PC-3 (cell line): ENCODE results near the gene VPREB3. TPM values are rescaled to one million over a fixed set of nuclear protein-coding genes. Genes with fewer than 3 reads are reported as not detected.

Experiments
- ATAC-seq: fragments of 200-7000 bp; cut with Tn5 transposase; 2 replicates; pipeline ENCODE4 v1.9.1; 2020; ENCODE audit warnings: mild to moderate bottlenecking, moderate library complexity
- BruUV-seq: library from RNA; stranded (reverse); fragments of 400-500 nt; replicated peaks from 2 replicates; lab custom pipeline; 2021; lab: Mats Ljungman, UMichigan
- CTCF ChIA-PET: fragments of 300-600 bp; sonication (Branson Sonifier 250); formaldehyde crosslinking; loops from one replicate; lab custom pipeline; 2022; ENCODE audit warnings: antibody characterized with exemption; lab: Charles Lee
- POLR2A ChIA-PET: fragments of 300-600 bp; sonication (Branson Sonifier 250); formaldehyde crosslinking; loops from one replicate; lab custom pipeline; 2022; ENCODE audit warnings: antibody characterized with exemption; ENCODE audit not compliant: unreplicated experiment; lab: Charles Lee
- DNase-seq: peaks from one replicate; pipeline ENCODE4 v3.0.0-alpha.2; 2015
- H2AFZ ChIP-seq: fragments of 300-600 bp; sonication (generic); 2 replicates; pipeline ENCODE4 v1.6.0; 2016; ENCODE audit warnings: antibody characterized with exemption, low read length
- H3F3A ChIP-seq: fragments of 300-600 bp; sonication (generic); one replicate; pipeline ENCODE4 v1.6.0; 2017; ENCODE audit warnings: antibody characterized with exemption, low read length, control low read depth, mild to moderate bottlenecking; ENCODE audit not compliant: unreplicated experiment
- H3K27ac ChIP-seq: fragments of 300-600 bp; sonication (generic); 2 replicates; pipeline ENCODE4 v1.5.1; 2016; ENCODE audit warnings: mild to moderate bottlenecking, low read length
- H3K27me3 ChIP-seq: fragments of 300-600 bp; sonication (generic); 2 replicates; pipeline ENCODE4 v1.6.1; 2016; ENCODE audit warnings: low read length, mixed read lengths
- H3K36me3 ChIP-seq: fragments of 300-600 bp; sonication (generic); 2 replicates; pipeline ENCODE4 v1.6.1; 2016; ENCODE audit warnings: low read depth, mixed run types, low read length, mixed read lengths
- H3K4me1 ChIP-seq: fragments of 300-600 bp; sonication (generic); 2 replicates; pipeline ENCODE4 v1.5.1; 2016; ENCODE audit warnings: low read length; ENCODE audit not compliant: insufficient read depth
- H3K4me2 ChIP-seq: fragments of 300-600 bp; sonication (generic); 2 replicates; pipeline ENCODE4 v1.6.0; 2016; ENCODE audit warnings: low read length
- H3K4me3 ChIP-seq: fragments of 300-600 bp; sonication (generic); 2 replicates; pipeline ENCODE4 v1.5.1; 2016; ENCODE audit warnings: mild to moderate bottlenecking, low read length, mixed read lengths
- H3K79me2 ChIP-seq: fragments of 300-600 bp; sonication (generic); 2 replicates; pipeline ENCODE4 v1.6.1; 2017; ENCODE audit warnings: low read length, mixed read lengths
- H3K9ac ChIP-seq: fragments of 300-600 bp; sonication (generic); 2 replicates; pipeline ENCODE4 v1.6.0; 2016; ENCODE audit warnings: mild to moderate bottlenecking, low read length
- H3K9me2 ChIP-seq: fragments of 300-600 bp; sonication (generic); replicated peaks from 2 replicates; pipeline ENCODE4 v1.6.1; 2016; ENCODE audit warnings: mixed run types, low read length, mixed read lengths
- H3K9me3 ChIP-seq: fragments of 300-600 bp; sonication (generic); 2 replicates; pipeline ENCODE4 v1.6.1; 2016; ENCODE audit warnings: low read length, mixed read lengths
- H4K20me1 ChIP-seq: fragments of 300-600 bp; sonication (generic); 2 replicates; pipeline ENCODE4 v1.6.1; 2016; ENCODE audit warnings: low read length, mixed read lengths
- CTCF ChIP-seq: fragments of 300-600 bp; sonication (generic); conservative IDR thresholded peaks from 2 replicates; pipeline ENCODE4 v1.5.1; 2017; ENCODE audit warnings: antibody characterized with exemption, low read depth, mild to moderate bottlenecking, low read length
- EZH2 ChIP-seq: fragments of 300-600 bp; sonication (generic); IDR thresholded peaks from one replicate; pipeline ENCODE4 v1.6.1; 2017; ENCODE audit warnings: antibody characterized with exemption, mild to moderate bottlenecking, low read length; ENCODE audit not compliant: unreplicated experiment
- EZH2phosphoT487 ChIP-seq: fragments of 300-600 bp; sonication (generic); IDR thresholded peaks from 2 replicates; pipeline ENCODE4 v1.6.1; 2018; ENCODE audit warnings: mild to moderate bottlenecking, antibody characterized with exemption, low read length, borderline replicate concordance
- intact Hi-C: fragments of 100-400 bp; cut with micrococcal nuclease; formaldehyde crosslinking; loops from 2 replicates; pipeline ENCODE4 v1.9.0; 2023
- total RNA-seq: library from RNA; depleted of rRNA; stranded (reverse); fragments of >200 nt; gene quantifications from 2 replicates; pipeline ENCODE4 v1.2.3, GENCODE V29; 2014

VPREB3 gene
- total RNA-seq, 1 experiment from 2014 or later = 0.77 TPM

DNA sequence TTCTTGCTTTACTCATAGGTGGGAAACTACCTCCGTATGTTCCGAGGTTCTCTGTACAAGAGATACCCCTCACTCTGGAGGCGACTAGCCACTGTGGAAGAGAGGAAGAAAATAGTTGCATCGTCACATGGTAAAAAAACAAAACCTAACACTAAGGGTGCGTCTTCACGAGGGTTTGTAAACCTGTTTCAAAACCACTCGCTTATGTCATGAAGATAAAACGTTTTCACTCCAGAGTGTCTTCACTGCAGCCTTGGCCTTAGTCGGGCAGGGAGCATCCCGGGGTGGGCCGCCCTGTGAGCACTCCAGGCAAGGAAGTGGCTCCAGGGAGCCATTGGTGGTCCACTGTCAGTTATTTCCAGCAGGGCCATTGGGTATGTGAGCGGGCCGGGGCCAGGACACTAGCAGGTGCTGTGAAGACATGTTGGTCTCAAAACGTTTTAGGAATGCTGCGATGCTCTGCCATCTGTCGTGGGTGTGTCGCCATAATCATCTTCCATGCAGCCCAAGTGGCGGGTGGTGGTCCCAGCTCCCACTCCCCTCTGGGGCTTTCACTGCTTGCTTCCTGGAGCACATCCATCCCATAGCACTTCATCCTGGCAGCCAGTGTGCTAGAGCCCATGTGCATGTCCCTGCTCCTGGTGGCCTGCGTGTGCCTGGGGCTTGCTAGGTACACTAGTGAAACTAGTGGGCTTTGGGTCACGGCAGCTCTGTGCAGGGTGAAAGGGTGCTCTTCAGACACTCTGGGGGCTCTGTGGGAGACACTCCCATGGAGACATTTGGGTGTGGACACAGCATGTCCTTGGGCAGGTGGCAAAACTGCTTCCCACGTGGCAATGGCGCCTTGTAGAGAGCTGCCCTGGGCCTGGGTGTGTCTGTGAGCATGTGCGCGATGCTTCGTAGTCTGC, 37.8 kb upstream of the VPREB3 start:
- H3K9me2 ChIP-seq = no peaks in the 10 kb centered on the region
- no peak overlapping the region for H3K4me3 ChIP-seq
- CTCF ChIA-PET = no interaction called here

DNA sequence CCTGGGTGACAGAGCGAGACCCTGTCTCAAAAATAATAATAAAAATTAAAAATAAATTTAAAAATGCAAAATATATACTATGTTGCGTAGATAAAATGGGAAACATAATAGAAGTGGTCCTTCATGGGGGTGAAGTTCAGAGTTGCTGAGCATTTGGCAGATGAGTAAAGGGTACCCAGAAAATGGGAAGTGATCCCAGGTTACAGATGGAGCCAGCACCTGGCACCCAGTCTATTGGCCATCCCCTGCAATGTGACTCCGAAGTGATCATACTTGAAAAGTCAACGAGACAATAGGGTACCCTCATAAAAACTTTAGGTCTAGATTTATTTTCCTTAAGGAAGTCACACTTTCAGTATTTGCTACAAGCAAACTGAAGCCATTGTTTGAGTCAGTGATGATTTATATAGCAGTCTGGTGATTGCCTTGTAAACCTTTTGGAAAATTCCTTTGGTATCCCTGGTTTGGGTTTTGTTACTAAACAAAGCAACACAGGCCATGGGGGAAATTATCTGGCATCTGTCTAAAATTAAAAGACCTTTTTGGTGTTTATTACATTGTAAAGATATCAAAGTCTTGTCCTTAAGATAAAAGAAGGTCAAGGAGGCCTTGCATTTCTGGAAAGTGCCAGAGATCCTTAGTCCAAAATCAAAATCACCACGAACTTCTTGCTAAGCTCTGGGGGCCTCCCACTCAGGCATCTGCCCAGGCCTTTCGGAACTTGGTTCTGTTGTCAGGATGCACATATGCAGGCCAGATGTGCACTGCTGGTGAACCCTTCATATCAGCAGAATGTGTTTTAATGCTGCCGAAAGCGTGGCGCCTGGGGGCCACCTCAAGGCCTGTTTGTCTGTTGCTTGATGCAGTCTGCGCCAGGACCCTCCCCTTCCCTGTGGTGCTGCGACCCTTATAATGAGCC, 36.9 kb upstream of the VPREB3 start:
- CTCF ChIA-PET = no interaction called here
- H3K9me2 ChIP-seq = no peaks in the 10 kb centered on the region
- no peak for DNase-seq
- ATAC-seq = no peak
- no peak overlapping the region for H3K4me2 ChIP-seq
- intact Hi-C loops = no loop called here
- no peaks in the 10 kb centered on the region for H3F3A ChIP-seq
- H4K20me1 ChIP-seq = peaks cover 28% of the 10 kb centered on the region
- H3K36me3 ChIP-seq = peaks cover 4% of the 10 kb centered on the region; the same call in 1 of the 2 replicates
- TF ChIP-seq CTCF (no peak), EZH2phosphoT487 (no peak), EZH2 (no peak)
- no peak overlapping the region for H3K27ac ChIP-seq
- no TSS peak for BruUV-seq
- H3K79me2 ChIP-seq = peaks cover 49% of the 10 kb centered on the region
- no peak overlapping the region for H3K9ac ChIP-seq
- H3K27me3 ChIP-seq = no peaks in the 10 kb centered on the region
- POLR2A ChIA-PET = no interaction called here
- H3K9me3 ChIP-seq = no peaks in the 10 kb centered on the region
- no peak overlapping the region for H3K4me3 ChIP-seq
- H2AFZ ChIP-seq = no peak overlapping the region
- H3K4me1 ChIP-seq = peaks cover 14% of the 10 kb centered on the region; the same call in 1 of the 2 replicates

More for the DNA sequence above, 37.8 kb upstream of the VPREB3 start:
- no peaks in the 10 kb centered on the region for H3K9me3 ChIP-seq
- H3K27me3 ChIP-seq = no peaks in the 10 kb centered on the region
- no peak overlapping the region for H3K9ac ChIP-seq
- ATAC-seq (no peak), DNase-seq (no peak)
- H3K4me1 ChIP-seq = peaks cover 9% of the 10 kb centered on the region; the same call in 1 of the 2 replicates
- intact Hi-C loops = no loop called here
- H3K36me3 ChIP-seq = peaks cover 4% of the 10 kb centered on the region; the same call in 1 of the 2 replicates
- H3K27ac ChIP-seq = no peak overlapping the region
- H3F3A ChIP-seq = no peaks in the 10 kb centered on the region
- POLR2A ChIA-PET = no interaction called here
- no peak overlapping the region for H3K4me2 ChIP-seq
- peaks cover 28% of the 10 kb centered on the region for H4K20me1 ChIP-seq
- peaks cover 49% of the 10 kb centered on the region for H3K79me2 ChIP-seq
- TF ChIP-seq EZH2phosphoT487 = no peak
- TF ChIP-seq EZH2 = no peak
- no peak for TF ChIP-seq CTCF
- no TSS peak for BruUV-seq
- H2AFZ ChIP-seq = no peak overlapping the region
